ENCODE data around the gene SCNN1A. TPM values are rescaled to one million over a fixed set of nuclear protein-coding genes. Genes with fewer than 3 reads are reported as not detected.

The SCNN1A gene
- total RNA-seq, 2 experiments from 2014 or later, result 2.3 to 3.8 TPM

- Mint-ChIP-seq H3K27ac (no peak overlapping the region), H3K36me3 (ENCODE audit: low read depth) (no peaks in the 10 kb centered on the region), H3K4me3 (no peak overlapping the region), H3K9me3 (no peaks in the 10 kb centered on the region), H3K4me1 (ENCODE audit: low read depth) (peaks cover 17% of the 10 kb centered on the region), H3K27me3 (no peaks in the 10 kb centered on the region)
- ATAC-seq, result no peak
- CTCF ChIA-PET, result interaction anchor here (0.9 to 1.8 kb wide), 3 partner anchors 11 to 114 kb away, joined by 3 to 5 read pairs (median 4); no protein-coding TSS in a partner anchor
- POLR2A ChIA-PET, result interaction anchor here (0.6 to 1.3 kb wide), 3 partner anchors 12 to 32 kb away, joined by 3 to 4 read pairs (median 4); no protein-coding TSS in a partner anchor
- intact Hi-C loops (cut with micrococcal nuclease), result no loop called here
- no peak for DNase-seq
- TF ChIP-seq CTCF (IDR thresholded peaks at IDR 0.05), result no peak
These were observed 23.7 kb downstream of the SCNN1A start for GRCh38 chr12:6351622-6352021.

- Mint-ChIP-seq H3K4me3 (no peak overlapping the region), H3K36me3 (ENCODE audit: low read depth) (no peaks in the 10 kb centered on the region), H3K9me3 (no peaks in the 10 kb centered on the region), H3K4me1 (ENCODE audit: low read depth) (peaks cover 39% of the 10 kb centered on the region), H3K27me3 (no peaks in the 10 kb centered on the region), H3K27ac (peak overlapping the region; percentile 8)
- intact Hi-C loops (cut with micrococcal nuclease), result no loop called here
- CTCF ChIA-PET, result interaction anchor here (1.0 to 2.6 kb wide), 5 partner anchors 19 to 419 kb away, joined by 3 to 10 read pairs (median 3); no protein-coding TSS in a partner anchor
- POLR2A ChIA-PET, result interaction anchor here (0.6 to 1.2 kb wide), 5 partner anchors 11 to 105 kb away, joined by 3 read pairs; no protein-coding TSS in a partner anchor
- ATAC-seq (peak; percentile 10), DNase-seq (no peak)
- no peak for TF ChIP-seq CTCF (IDR thresholded peaks at IDR 0.05)
These were observed 27.7 kb downstream of the SCNN1A start for GRCh38 chr12:6347367-6348338.

GRCh38 chr12:6346942-6347341 lies 28.4 kb downstream of the SCNN1A start:
- Mint-ChIP-seq H3K4me1 (ENCODE audit: low read depth) (peaks cover 47% of the 10 kb centered on the region), H3K27me3 (no peaks in the 10 kb centered on the region), H3K4me3 (no peak overlapping the region), H3K36me3 (ENCODE audit: low read depth) (no peaks in the 10 kb centered on the region), H3K27ac (peak overlapping the region; percentile 10), H3K9me3 (no peaks in the 10 kb centered on the region)
- CTCF ChIA-PET, result interaction anchor here (0.9 to 2.6 kb wide), 5 partner anchors 17 to 119 kb away, joined by 3 to 10 read pairs (median 8); no protein-coding TSS in a partner anchor
- TF ChIP-seq CTCF (IDR thresholded peaks at IDR 0.05), result no peak
- POLR2A ChIA-PET, result interaction anchor here (1.0 to 1.7 kb wide), 3 partner anchors 19 to 106 kb away, joined by 3 to 9 read pairs (median 3); partner anchors contain the start of gene SCNN1A
- ATAC-seq (no peak), DNase-seq (no peak)
- intact Hi-C loops (cut with micrococcal nuclease), result no loop called here

- ChIA-PET POLR2A (interaction anchor here (0.8 to 1.8 kb wide), 8 partner anchors 10 to 39 kb away, joined by 3 to 16 read pairs (median 4); partner anchors contain the start of gene SCNN1A), CTCF (interaction anchor here (0.9 to 2.6 kb wide), 8 partner anchors 10 to 119 kb away, joined by 3 to 18 read pairs (median 6); no protein-coding TSS in a partner anchor)
- TF ChIP-seq CTCF (IDR thresholded peaks at IDR 0.05), result no peak
- H3K27ac Mint-ChIP-seq, result peak overlapping the region; percentile 30
- ATAC-seq (no peak), DNase-seq (no peak)
- peaks cover under 1% of the 10 kb centered on the region for H3K36me3 Mint-ChIP-seq (ENCODE audit: low read depth)
- no peaks in the 10 kb centered on the region for H3K9me3 Mint-ChIP-seq
- no peaks in the 10 kb centered on the region for H3K27me3 Mint-ChIP-seq
- intact Hi-C loops (cut with micrococcal nuclease), result no loop called here
- no peak overlapping the region for H3K4me3 Mint-ChIP-seq
- peaks cover 49% of the 10 kb centered on the region for H3K4me1 Mint-ChIP-seq (ENCODE audit: low read depth)
These were observed 29.0 kb downstream of the SCNN1A start for GRCh38 chr12:6346235-6346832.
